ENCODE results near the gene MATCAP1. TPM values are rescaled to one million over a fixed set of nuclear protein-coding genes. Genes with fewer than 3 reads are reported as not detected.

The MATCAP1 gene
- total and polyA plus RNA-seq, 2 donors (not counting 1 experiment from before 2014, with no cell fraction given) = 6.2 to 8.9 TPM

DNA sequence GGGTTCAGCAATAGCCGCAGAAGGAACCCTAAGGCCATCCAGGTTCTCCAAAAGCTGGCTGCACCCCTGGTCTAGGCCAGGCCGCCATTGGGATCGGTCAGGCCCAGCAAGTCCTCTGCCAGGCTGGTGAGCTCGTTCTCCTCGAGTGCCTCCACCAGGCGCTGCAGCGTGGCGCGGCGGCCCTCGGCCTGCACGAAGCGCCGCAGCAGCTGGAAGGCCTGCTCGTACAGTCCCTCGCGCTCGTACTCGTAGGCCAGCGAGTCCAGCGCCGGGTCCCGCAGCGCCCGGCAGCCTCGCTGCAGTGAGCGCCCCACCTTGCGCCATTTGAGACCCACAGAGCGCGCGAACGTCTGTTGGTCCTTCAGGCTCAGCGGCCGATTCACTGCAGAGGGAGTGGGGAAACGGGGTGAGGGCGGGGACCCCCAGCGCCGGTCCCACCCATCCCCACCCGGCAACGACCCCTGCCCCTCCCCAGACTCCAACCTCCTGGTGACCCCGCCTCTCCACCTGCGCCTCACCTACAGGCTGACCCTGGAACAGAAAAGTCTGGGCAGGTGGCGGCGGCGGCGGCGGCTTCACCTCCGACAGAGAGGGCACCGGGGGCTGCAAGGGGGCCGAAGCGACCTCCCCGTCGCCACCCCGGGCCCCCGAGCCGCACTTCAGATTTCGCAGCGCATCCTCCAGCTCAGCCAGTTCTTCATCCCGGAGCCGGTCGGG, 29.0 kb downstream of the MATCAP1 start:
- ATAC-seq (ENCODE audit: low read depth) (no peak), DNase-seq (peak; percentile 35)
- Histone ChIP-seq H3K36me3 (replicated peaks in 1 of 2; ENCODE audit: control extremely low read depth in 1 of 2, control insufficient read depth in 1 of 2, extremely low read depth in 1 of 2, insufficient read depth in 2 of 2, low read length in 1 of 2) (no peaks in the 10 kb centered on the region), H3K4me1 (ENCODE audit: control insufficient read depth in 2 of 2, insufficient read depth in 2 of 2, low read length in 2 of 2) (peaks cover 37 to 46% of the 10 kb centered on the region in 2 donors), H3K79me2 (ENCODE audit: control insufficient read depth, insufficient read depth, low read length) (no peaks in the 10 kb centered on the region), H3K9ac (ENCODE audit: low read length) (no peak overlapping the region), H3K4me3 (ENCODE audit: control extremely low read depth in 1 of 5, extremely low read depth in 1 of 5, insufficient read depth in 1 of 5, low read depth in 2 of 5, low read length in 4 of 5) (peak overlapping the region in 2 of 5 experiments; percentile 8 to 29), H3K4me2 (replicated peaks; ENCODE audit: low read depth, low read length, poor library complexity, severe bottlenecking) (peak overlapping the region; percentile 71), H3K27me3 (replicated peaks in 1 of 4; ENCODE audit: control extremely low read depth in 1 of 4, control insufficient read depth in 3 of 4, insufficient read depth in 4 of 4, low read length in 3 of 4) (peaks cover 0 to 25% (median 7%) of the 10 kb centered on the region in 4 experiments), H2AFZ (ENCODE audit: insufficient read depth, low read depth, low read length, poor library complexity, severe bottlenecking) (peak overlapping the region; percentile 9), H3K27ac (ENCODE audit: low read length in 2 of 2) (no peak overlapping the region), H4K20me1 (ENCODE audit: control insufficient read depth, insufficient read depth, low read length, poor library complexity, severe bottlenecking) (peaks cover 51% of the 10 kb centered on the region), H3K9me3 (ENCODE audit: control extremely low read depth in 1 of 3, control insufficient read depth in 2 of 3, insufficient read depth in 1 of 3, low read length in 2 of 3) (peaks cover 0 to 10% (median 0%) of the 10 kb centered on the region in 3 donors)
- POLR2A ChIA-PET = interaction anchor here (0.5 to 1.0 kb wide), 4 partner anchors 9 to 239 kb away, joined by 3 to 9 read pairs (median 4); no protein-coding TSS in a partner anchor
- Mint-ChIP-seq H3K4me3 (peak overlapping the region; percentile 72), H3K9me3 (ENCODE audit: insufficient read depth) (no peaks in the 10 kb centered on the region), H3K27ac (no peak overlapping the region), H3K27me3 (peaks cover 4% of the 10 kb centered on the region), H3K4me1 (peaks cover 48% of the 10 kb centered on the region)
- no peak for TF ChIP-seq EZH2 (IDR thresholded peaks at IDR 0.05; ENCODE audit: borderline replicate concordance, insufficient read depth, low read depth, low read length, poor library complexity, severe bottlenecking)
- TF ChIP-seq, protein P1, sequence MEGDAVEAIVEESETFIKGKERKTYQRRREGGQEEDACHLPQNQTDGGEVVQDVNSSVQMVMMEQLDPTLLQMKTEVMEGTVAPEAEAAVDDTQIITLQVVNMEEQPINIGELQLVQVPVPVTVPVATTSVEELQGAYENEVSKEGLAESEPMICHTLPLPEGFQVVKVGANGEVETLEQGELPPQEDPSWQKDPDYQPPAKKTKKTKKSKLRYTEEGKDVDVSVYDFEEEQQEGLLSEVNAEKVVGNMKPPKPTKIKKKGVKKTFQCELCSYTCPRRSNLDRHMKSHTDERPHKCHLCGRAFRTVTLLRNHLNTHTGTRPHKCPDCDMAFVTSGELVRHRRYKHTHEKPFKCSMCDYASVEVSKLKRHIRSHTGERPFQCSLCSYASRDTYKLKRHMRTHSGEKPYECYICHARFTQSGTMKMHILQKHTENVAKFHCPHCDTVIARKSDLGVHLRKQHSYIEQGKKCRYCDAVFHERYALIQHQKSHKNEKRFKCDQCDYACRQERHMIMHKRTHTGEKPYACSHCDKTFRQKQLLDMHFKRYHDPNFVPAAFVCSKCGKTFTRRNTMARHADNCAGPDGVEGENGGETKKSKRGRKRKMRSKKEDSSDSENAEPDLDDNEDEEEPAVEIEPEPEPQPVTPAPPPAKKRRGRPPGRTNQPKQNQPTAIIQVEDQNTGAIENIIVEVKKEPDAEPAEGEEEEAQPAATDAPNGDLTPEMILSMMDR (IDR thresholded peaks at IDR 0.05) = no peak
- CTCF ChIA-PET = interaction anchor here (0.6 to 2.6 kb wide), 61 partner anchors 9 to 597 kb away, joined by 3 to 27 read pairs (median 4); partner anchors contain the start of genes ATP6V0D1, CBFB, CES3 and NOL3
- 56% methylated on average over 53 of the region's 61 CpGs for WGBS (ENCODE audit: insufficient coverage)
- intact Hi-C loops (cut with micrococcal nuclease) = loop anchor here (1.0 to 2.0 kb wide), 4 partner anchors 45 to 207 kb away; partner anchors contain the start of gene PHAF1

All from B cell (primary cell).